Sigmoid colon (tissue), 4 donors: Measurements from ENCODE around the gene CDC25B.

Experiments used
- CTCF ChIP-seq, 4 experiments: fragments of 450-650 bp in 3 of 4; fragments of 200-600 bp in 1 of 4; IDR thresholded peaks; one replicate each; pipeline ENCODE4 v1.5.1; 2016 to 2019; ENCODE audit warnings: antibody characterized with exemption in 4 of 4, mild to moderate bottlenecking in 3 of 4, moderate library complexity in 2 of 4
- POLR2AphosphoS5 ChIP-seq, 4 donors: sonication (generic); formaldehyde crosslinking; IDR thresholded peaks; one replicate each; pipeline ENCODE4 v1.6.1; 2017; ENCODE audit warnings: antibody characterized with exemption in 4 of 4

- TF ChIP-seq CTCF (IDR thresholded peaks at IDR 0.05) = no peak
- TF ChIP-seq POLR2AphosphoS5 (IDR thresholded peaks at IDR 0.05) = no peak
Observed at GRCh38 chr20:3783511-3784195, 12.5 kb upstream of the CDC25B start.
